B cell (primary cell): Measurements from ENCODE around the gene ROR2.

Experiments
- CTCF ChIP-seq: fragments of 200-600 bp; IDR thresholded peaks from one replicate; pipeline ENCODE4 v1.8.0; 2022; ENCODE audit warnings: antibody characterized with exemption, mild to moderate bottlenecking
- EZH2 ChIP-seq: IDR thresholded peaks from 2 replicates; pipeline ENCODE4 v1.6.1; 2012; ENCODE audit warnings: borderline replicate concordance, low read depth, mild to moderate bottlenecking, moderate library complexity, low read length; ENCODE audit not compliant: insufficient read depth, poor library complexity, severe bottlenecking

GRCh38 chr9:91640428-91640827 lies 309.6 kb downstream of the ROR2 start:
- TF ChIP-seq CTCF (no peak), EZH2 (no peak)
